ENCODE data around the gene CRPPA.
A peak's percentile ranks its signal among the peaks of the same experiment; 100 is the strongest.
"Not testable (repeated sequence)": the region's sequence is repeated elsewhere in the genome, so short reads cannot be mapped to it uniquely, and the experiment has no call there.

The CRPPA gene

GRCh38 chr7:16421333-16422102 is at the start of gene CRPPA:
Gene CRPPA (minus strand): TSS chr7:16421538. CDS start chr7:16421322, 216 bp downstream.
- peak; percentile 60 for DNase-seq (ENCODE audit: low read depth)

GRCh38 chr7:16465469-16466361 is 44.4 kb upstream of the CRPPA start, which contains the start of gene SOSTDC1:
Gene SOSTDC1 (minus strand): TSS chr7:16465738. CDS start chr7:16465668, 70 bp downstream.
- DNase-seq (ENCODE audit: low read depth), result no peak

GRCh38 chr7:16463949-16464715 is 42.8 kb upstream of the CRPPA start:
- no peak for DNase-seq (ENCODE audit: low read depth)

- DNase-seq (ENCODE audit: low read depth), result no peak
These were observed 42.2 kb upstream of the CRPPA start for GRCh38 chr7:16463520-16463919.

- DNase-seq (ENCODE audit: low read depth), result no peak
These were observed 41.1 kb upstream of the CRPPA start for GRCh38 chr7:16462431-16462889.

GRCh38 chr7:16460789-16461493 is 39.6 kb upstream of the CRPPA start:
- DNase-seq (ENCODE audit: low read depth), result no peak

- DNase-seq (ENCODE audit: low read depth), result not testable (repeated sequence)
These were observed 35.0 kb upstream of the CRPPA start for GRCh38 chr7:16456303-16456702.

GRCh38 chr7:16455591-16455990 is 34.3 kb upstream of the CRPPA start:
- DNase-seq (ENCODE audit: low read depth), result no peak

GRCh38 chr7:16450366-16450765 is 29.0 kb upstream of the CRPPA start:
- DNase-seq (ENCODE audit: low read depth), result no peak

- no peak for DNase-seq (ENCODE audit: low read depth)
These were observed 26.5 kb upstream of the CRPPA start for GRCh38 chr7:16447876-16448275.

- DNase-seq (ENCODE audit: low read depth), result no peak
These were observed 25.2 kb upstream of the CRPPA start for GRCh38 chr7:16446508-16446907.

- not testable (repeated sequence) for DNase-seq (ENCODE audit: low read depth)
These were observed 22.5 kb upstream of the CRPPA start for GRCh38 chr7:16443871-16444270.

- DNase-seq (ENCODE audit: low read depth), result no peak
These were observed 17.6 kb upstream of the CRPPA start for GRCh38 chr7:16438988-16439387.

- no peak for DNase-seq (ENCODE audit: low read depth)
These were observed 15.0 kb upstream of the CRPPA start for GRCh38 chr7:16436306-16436705.

GRCh38 chr7:16433568-16434122 is 12.3 kb upstream of the CRPPA start:
- no peak for DNase-seq (ENCODE audit: low read depth)

- DNase-seq (ENCODE audit: low read depth), result no peak
These were observed 11.0 kb upstream of the CRPPA start for GRCh38 chr7:16432425-16432731.

- DNase-seq (ENCODE audit: low read depth), result peak; percentile 67
These were observed 10.5 kb upstream of the CRPPA start for GRCh38 chr7:16431646-16432424.

GRCh38 chr7:16430133-16430532 is 8.8 kb upstream of the CRPPA start:
- peak; percentile 77 for DNase-seq (ENCODE audit: low read depth)

GRCh38 chr7:16428672-16429071 is 7.3 kb upstream of the CRPPA start:
- DNase-seq (ENCODE audit: low read depth), result peak; percentile 89

- no peak for DNase-seq (ENCODE audit: low read depth)
These were observed 6.8 kb upstream of the CRPPA start for GRCh38 chr7:16428182-16428581.
